HTR-8/SVneo (cell line): ENCODE results near the gene PARD3B.

ENCODE experiments used
- DNase-seq: peaks from one replicate; pipeline ENCODE4 v3.0.0; 2011; ENCODE audit warnings: low spot score, mixed read lengths; ENCODE audit not compliant: insufficient read length
- FAIRE-seq: peaks from 2 replicates; lab custom pipeline; 2011; peaks lifted over from hg19 to GRCh38; lab: Jason Lieb, UNC

The PARD3B gene

GRCh38 chr2:205453202-205453601, 907.9 kb downstream of the PARD3B start:
- no peak for FAIRE-seq
- DNase-seq = no peak

DNA sequence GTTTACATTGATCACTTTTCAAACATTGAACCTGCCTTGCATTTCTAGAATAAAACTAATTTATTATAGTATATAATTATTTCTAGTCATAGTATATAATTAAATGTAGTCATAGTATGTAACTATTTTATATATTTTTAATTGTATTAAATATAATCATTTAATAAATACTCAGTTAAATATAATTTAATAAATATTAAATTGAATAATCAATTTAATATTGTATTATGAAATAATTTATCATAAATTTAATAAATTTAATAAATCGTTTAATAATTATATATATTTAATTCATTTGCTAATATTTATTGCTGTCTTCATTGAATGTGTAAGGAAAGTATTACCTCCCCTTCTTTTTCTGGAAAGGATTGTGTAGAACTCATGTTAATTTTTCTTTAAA, 911.4 kb downstream of the PARD3B start:
- FAIRE-seq (no peak), DNase-seq (no peak)

DNA sequence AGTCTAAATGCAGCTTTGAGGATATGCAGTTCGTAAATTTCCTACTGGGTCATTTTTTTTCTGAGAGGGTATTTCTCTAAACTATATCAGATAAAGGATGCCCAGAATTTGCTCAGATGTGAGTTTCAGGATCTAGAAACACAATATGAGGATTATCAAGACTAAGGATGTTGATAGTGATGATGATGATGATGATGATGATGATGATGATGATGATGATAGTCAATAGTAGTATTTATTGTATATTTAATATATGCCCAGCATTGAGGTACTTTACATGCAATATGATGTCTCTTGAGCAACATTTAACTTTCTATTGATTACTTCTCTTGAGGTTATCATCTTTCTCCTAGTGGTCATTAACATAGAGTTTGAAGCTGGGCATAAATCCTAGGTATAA, 914.9 kb downstream of the PARD3B start:
- FAIRE-seq = no peak
- DNase-seq = no peak

DNA sequence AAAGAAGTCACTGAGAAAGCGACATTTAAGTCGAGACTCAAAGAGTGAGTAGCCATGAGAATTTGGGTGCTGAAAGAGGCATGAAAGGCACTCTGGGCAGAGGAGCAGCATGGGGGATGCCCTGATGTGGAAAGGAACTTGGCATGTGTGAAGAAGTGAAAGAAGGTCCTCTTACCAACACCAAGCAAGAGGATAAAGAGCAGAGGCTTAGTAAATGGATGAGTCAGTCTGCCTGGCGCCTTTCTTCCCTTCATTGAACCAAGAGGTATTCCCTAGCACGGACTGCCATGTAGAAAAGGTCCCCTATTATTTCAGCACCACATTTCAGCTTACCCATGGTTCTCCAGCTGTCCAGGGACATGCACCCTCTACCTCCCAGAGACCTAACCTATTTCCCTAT, 915.9 kb downstream of the PARD3B start:
- DNase-seq = no peak
- no peak for FAIRE-seq

DNA sequence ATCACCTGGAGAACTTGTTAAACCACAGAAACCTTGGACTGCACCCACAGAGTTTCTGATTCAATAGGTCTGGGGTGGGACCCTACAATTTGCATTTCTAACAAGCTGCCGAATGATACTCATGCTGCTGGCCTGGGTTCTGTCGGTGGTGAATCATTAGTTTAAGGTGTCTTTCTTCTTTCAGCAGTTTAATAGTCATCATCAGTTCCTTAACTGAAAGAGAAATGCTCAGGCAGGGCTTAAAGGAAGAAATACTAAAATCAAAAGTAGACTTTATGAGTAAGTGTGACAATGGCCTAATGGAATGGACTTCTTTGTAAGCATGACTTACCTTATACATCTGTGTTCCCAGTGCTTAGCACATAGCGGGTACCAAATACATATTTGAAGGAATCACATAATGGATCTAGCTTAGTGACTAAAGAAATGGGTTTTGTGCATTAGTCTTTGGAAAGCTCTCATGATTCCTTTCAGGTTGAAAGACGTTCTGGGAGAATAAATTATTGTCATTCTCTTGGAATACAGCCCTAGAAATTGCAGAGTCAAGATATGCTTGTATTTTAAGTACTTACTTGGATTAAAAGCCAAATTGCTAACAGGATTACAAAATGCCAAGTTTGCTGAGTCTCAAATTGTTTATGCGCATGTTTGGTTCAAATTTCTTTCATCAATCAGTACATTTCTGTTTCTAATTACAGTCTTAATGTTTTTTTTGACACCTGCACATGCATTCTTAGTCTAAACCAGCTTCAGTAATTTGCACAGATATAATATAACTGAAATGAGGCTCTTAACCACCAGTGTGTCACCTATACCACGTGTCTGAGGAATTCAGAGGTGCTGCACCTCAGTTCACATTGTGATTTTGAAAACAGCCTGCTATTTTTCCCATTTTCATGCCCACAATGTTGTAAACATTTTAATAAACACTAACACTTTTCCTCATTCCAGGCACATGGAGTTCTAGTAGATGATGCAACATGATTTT, 916.7 kb downstream of the PARD3B start:
- no peak for DNase-seq
- FAIRE-seq = no peak

- FAIRE-seq (no peak), DNase-seq (no peak)
Observed at GRCh38 chr2:205462681-205463345, 917.5 kb downstream of the PARD3B start.

GRCh38 chr2:205463466-205464025, 918.3 kb downstream of the PARD3B start:
- DNase-seq (no peak), FAIRE-seq (no peak)

- DNase-seq (no peak), FAIRE-seq (no peak)
Observed at GRCh38 chr2:205464681-205465080, 919.4 kb downstream of the PARD3B start.

DNA sequence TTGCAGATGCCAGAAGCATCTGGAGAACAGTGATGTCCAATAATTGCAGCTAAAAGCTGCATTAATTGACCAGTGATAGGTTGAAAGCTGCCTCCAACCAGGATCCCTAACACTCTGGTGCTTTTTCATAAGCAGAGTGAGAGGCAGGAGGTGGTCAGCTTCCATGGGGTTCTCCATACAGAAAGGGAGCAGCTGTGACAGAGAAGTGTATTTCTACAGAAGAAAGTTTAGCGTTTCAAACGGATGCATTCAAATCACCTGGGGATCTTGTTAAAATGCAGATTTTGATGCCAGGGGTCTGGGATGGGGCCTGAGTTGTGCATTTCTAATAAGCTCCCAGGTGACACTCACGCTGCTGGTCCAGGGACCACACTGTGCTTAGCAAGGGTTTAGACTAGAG, 920.5 kb downstream of the PARD3B start:
- no peak for DNase-seq
- FAIRE-seq = no peak

GRCh38 chr2:205471776-205472175, 926.5 kb downstream of the PARD3B start:
- FAIRE-seq (no peak), DNase-seq (no peak)

DNA sequence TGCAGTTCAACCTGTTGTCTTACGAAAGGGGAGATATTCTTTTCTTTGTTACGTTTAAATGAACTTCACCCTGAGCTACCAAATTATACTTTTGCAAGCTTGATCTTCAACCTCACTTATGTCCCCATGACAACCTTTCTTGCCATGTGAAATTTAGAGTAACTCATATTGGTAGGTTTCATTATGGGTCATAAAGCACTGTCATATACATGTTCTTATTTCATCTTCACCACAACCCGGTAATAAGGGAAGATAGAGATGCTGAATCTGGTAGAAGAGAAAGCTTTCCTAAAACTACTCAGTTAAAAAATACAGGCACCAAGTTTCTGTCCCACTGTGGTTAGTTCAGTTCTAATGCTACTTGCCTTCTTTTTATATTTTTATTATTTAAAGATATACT, 928.5 kb downstream of the PARD3B start:
- no peak for FAIRE-seq

GRCh38 chr2:205474741-205475415, 929.6 kb downstream of the PARD3B start:
- FAIRE-seq = no peak
- DNase-seq = no peak

More for the DNA sequence above, 928.5 kb downstream of the PARD3B start:
- DNase-seq = no peak

GRCh38 chr2:205475416-205475768, 930.1 kb downstream of the PARD3B start:
- FAIRE-seq (no peak), DNase-seq (no peak)

- no peak for FAIRE-seq
- no peak for DNase-seq
Observed at GRCh38 chr2:205477016-205477705, 931.9 kb downstream of the PARD3B start.

- FAIRE-seq = no peak
- no peak for DNase-seq
Observed at GRCh38 chr2:205481861-205482260, 936.6 kb downstream of the PARD3B start.

GRCh38 chr2:205482399-205483081, 937.3 kb downstream of the PARD3B start:
- FAIRE-seq = no peak

DNA sequence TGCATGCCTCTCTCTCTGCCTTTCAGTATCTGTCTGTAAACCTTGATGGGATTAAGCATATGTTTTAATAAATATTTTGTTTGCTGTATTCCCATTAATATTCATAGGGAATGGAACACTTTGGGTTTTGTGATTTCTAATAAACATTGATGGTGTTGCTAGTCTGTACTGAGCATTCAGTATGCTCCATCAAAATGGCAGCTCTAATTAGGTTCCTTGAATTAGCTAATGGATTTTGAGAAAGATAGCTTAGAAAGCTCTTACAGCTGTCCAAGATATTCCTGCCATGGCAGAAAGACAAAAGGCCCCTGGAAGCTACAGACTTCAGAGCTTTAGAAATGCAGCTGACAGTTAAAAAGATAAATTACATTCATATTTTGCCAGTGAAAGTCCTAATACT, 937.8 kb downstream of the PARD3B start:
- no peak for DNase-seq
- no peak for FAIRE-seq

More at GRCh38 chr2:205482399-205483081, 937.3 kb downstream of the PARD3B start:
- no peak for DNase-seq

DNA sequence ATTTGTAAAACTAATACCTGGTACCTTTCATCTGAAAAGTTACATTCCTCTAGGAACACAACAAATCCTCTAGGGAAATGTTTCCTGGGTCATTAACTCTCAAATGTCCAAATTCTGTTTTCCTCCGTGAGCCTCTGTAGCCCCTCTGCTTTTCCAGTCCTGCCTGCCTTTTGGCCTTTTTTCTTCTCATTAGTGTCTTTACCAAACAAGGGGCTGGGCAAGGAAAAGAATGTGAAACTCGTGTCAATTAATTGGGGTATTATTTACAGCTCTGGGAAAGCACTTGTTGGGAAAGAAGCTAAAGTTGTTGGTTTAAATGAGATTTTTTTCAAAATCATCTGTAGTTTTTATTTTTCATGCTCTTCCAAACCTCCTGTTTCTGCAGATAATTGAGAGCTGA, 938.9 kb downstream of the PARD3B start:
- DNase-seq (no peak), FAIRE-seq (no peak)

DNA sequence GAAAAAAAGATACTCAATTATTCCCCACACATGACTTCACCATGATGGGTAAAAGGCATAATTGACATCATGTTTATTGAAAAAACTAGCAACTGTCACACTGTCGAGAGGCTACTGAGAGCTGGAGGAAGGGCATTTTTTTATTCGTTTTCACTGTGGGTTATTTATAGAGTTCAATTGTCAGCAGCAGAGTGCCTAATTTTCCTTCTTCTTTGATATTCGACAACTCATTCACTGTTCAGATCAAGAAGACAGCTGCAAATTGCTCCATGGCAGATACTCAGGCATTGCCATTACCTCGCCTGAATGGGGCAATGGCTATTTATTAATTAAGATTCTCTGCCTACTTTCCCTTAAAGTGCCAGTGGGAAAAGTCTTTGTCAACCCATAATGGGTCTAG, 939.5 kb downstream of the PARD3B start:
- DNase-seq (no peak), FAIRE-seq (no peak)
